GM12878 (cell line): Measurements from ENCODE around the gene MRPL38. TPM values are rescaled to one million over a fixed set of nuclear protein-coding genes. Genes with fewer than 3 reads are reported as not detected.

ENCODE experiments used
- ATAC-seq: fragments of 200-7000 bp; cut with Tn5 transposase; 3 replicates; pipeline ENCODE4 v1.9.1; 2020; ENCODE audit warnings: mild to moderate bottlenecking, moderate library complexity
- BruUV-seq: library from RNA; stranded (reverse); fragments of 400-500 nt; replicated peaks from 2 replicates; lab custom pipeline; 2021; lab: Mats Ljungman, UMichigan
- CTCF ChIA-PET: fragments of 300-600 bp; sonication (Branson Sonifier 250); formaldehyde crosslinking; extraction: SDS; loops from one replicate; lab custom pipeline; 2021; ENCODE audit warnings: inconsistent platforms; lab: Yijun Ruan, JAX
- POLR2A ChIA-PET: fragments of 350-600 bp; formaldehyde crosslinking; extraction: SDS; loops from one replicate; lab custom pipeline; 2021; ENCODE audit warnings: inconsistent platforms; lab: Charles Lee
- RAD21 ChIA-PET: fragments of 300-600 bp; sonication (Branson Sonifier 250); formaldehyde crosslinking; loops from one replicate; lab custom pipeline; 2023; ENCODE audit warnings: antibody characterized with exemption; ENCODE audit not compliant: unreplicated experiment; lab: Charles Lee
- SMC1A ChIA-PET: fragments of 300-600 bp; sonication (Branson Sonifier 250); formaldehyde crosslinking; loops from one replicate; lab custom pipeline; 2023; ENCODE audit not compliant: unreplicated experiment, uncharacterized antibody; lab: Charles Lee
- DNase-seq: peaks from one replicate; pipeline ENCODE4 v3.0.0-alpha.2; 2011; ENCODE audit warnings: low read depth, low spot score
- FAIRE-seq: peaks from 3 replicates; lab custom pipeline; 2011; peaks lifted over from hg19 to GRCh38; lab: Jason Lieb, UNC
- H2AFZ ChIP-seq: 2 replicates; pipeline ENCODE4 v1.6.0; 2011; ENCODE audit warnings: low read depth, low read length, control low read depth; ENCODE audit not compliant: control insufficient read depth
- H3K27ac ChIP-seq: 2 replicates; pipeline ENCODE4 v1.5.1; 2011; ENCODE audit warnings: control low read depth; ENCODE audit not compliant: control insufficient read depth, insufficient read depth
- H3K27me3 ChIP-seq, 2 experiments: replicated peaks in 1 of 2; 2 replicates each; pipeline versions ENCODE4 v1.6.0 to v1.6.1; 2011; ENCODE audit warnings: low read length in 1 of 2; ENCODE audit not compliant: control insufficient read depth in 2 of 2, insufficient read depth in 2 of 2
- H3K36me3 ChIP-seq, 2 experiments: 2 replicates each; pipeline ENCODE4 v1.5.1; 2011; ENCODE audit warnings: low read length in 1 of 2; ENCODE audit not compliant: control insufficient read depth in 2 of 2, insufficient read depth in 2 of 2
- H3K4me1 ChIP-seq: 2 replicates; pipeline ENCODE4 v1.6.1; 2011; ENCODE audit warnings: mild to moderate bottlenecking, low read length, moderate library complexity, mixed read lengths; ENCODE audit not compliant: control insufficient read depth, insufficient read depth
- H3K4me2 ChIP-seq: 2 replicates; pipeline ENCODE4 v1.6.0; 2011; ENCODE audit warnings: control low read depth; ENCODE audit not compliant: control insufficient read depth, insufficient read depth
- H3K4me3 ChIP-seq: fragments of 200-600 bp; sonication (generic); 2 replicates; pipeline ENCODE4 v1.5.1; 2016
- H3K79me2 ChIP-seq: 2 replicates; pipeline ENCODE4 v1.6.0; 2011; ENCODE audit warnings: low read length; ENCODE audit not compliant: control insufficient read depth, insufficient read depth
- H3K9ac ChIP-seq: 2 replicates; pipeline ENCODE4 v1.8.0; 2011; ENCODE audit warnings: low read length, control low read depth, mixed read lengths; ENCODE audit not compliant: control insufficient read depth, insufficient read depth
- H3K9me3 ChIP-seq: replicated peaks from 3 replicates; pipeline ENCODE4 v1.5.1; 2011; ENCODE audit warnings: mild to moderate bottlenecking, low read length; ENCODE audit not compliant: control insufficient read depth, insufficient read depth
- H4K20me1 ChIP-seq: 2 replicates; pipeline ENCODE4 v1.6.0; 2011; ENCODE audit not compliant: control insufficient read depth, insufficient read depth
- ATF2 ChIP-seq: IDR thresholded peaks from 2 replicates; pipeline ENCODE4 v1.6.1; 2012; ENCODE audit warnings: low read length, inconsistent platforms
- SMC3 ChIP-seq: IDR thresholded peaks from 2 replicates; pipeline ENCODE4 v1.6.1; 2011; ENCODE audit warnings: low read length, improper control_type of control experiment, borderline replicate concordance
- TCF7 ChIP-seq: IDR thresholded peaks from 2 replicates; pipeline ENCODE4 v1.6.1; 2014; ENCODE audit warnings: antibody characterized with exemption, borderline replicate concordance
- ZBTB33 ChIP-seq: fragments of 450-650 bp; IDR thresholded peaks from 2 replicates; pipeline ENCODE4 v1.6.1; 2017; ENCODE audit warnings: mild to moderate bottlenecking
- WGBS: methylation state at CpG from one replicate; pipeline ENCODE4 v1.1.6; 2016; ENCODE audit warnings: low lambda C conversion rate; ENCODE audit not compliant: insufficient replicate concordance, insufficient coverage; ENCODE audit errors: missing lambda C conversion rate; 5-methylcytosine and 5-hydroxymethylcytosine counted together
- in situ Hi-C: fragments of 300-500 bp; cut with MboI; formaldehyde crosslinking; loops from 9 replicates; pipeline ENCODE4 v1.14.3; 2018; ENCODE audit warnings: mixed read lengths
- intact Hi-C: fragments of 100-400 bp; cut with micrococcal nuclease; formaldehyde crosslinking; loops from one replicate; pipeline ENCODE4 v1.14.2; 2022; ENCODE audit not compliant: unreplicated experiment
- polyA plus RNA-seq, 11 experiments: library from polyadenylated mRNA; depleted of rRNA in 4 of 11; unstranded in 6 of 11; stranded (reverse) in 5 of 11; fragments of >200 nt; fragmentation: Nextera tagmentation in 4 of 11; fragmentation: Illumina TruSeq in 1 of 11; extraction: Ambion mirVana in 4 of 11; extraction: Trizol in 1 of 11; gene quantifications; 1 replicate in 1 of 11; 2 replicates in 10 of 11; pipeline versions ENCODE4 v1.2.1 to v1.2.3, GENCODE V29; 2011 to 2016; ENCODE audit warnings: inconsistent platforms in 2 of 11, missing spikeins in 2 of 11, low read depth in 1 of 11
- total RNA-seq, 4 experiments: library from RNA; depleted of rRNA in 3 of 4; stranded (reverse); fragments of >200 nt in 3 of 4; fragmentation: Illumina TruSeq in 1 of 4; extraction: Trizol in 1 of 4; gene quantifications; 2 replicates each; pipeline versions ENCODE4 v1.2.1 to v1.2.3, GENCODE V29; 2013 to 2021

Gene MRPL38
- total and polyA plus RNA-seq, 10 of the 15 experiments (the other 5 are each of a cell fraction or from before 2014, with no cell fraction given) = 6.6 to 205 (median 53.1) TPM

- no peaks in the 10 kb centered on the region for H3K9me3 ChIP-seq
- TF ChIP-seq ATF2 = no peak
- TF ChIP-seq TCF7 = no peak
- no peak for TF ChIP-seq ZBTB33
- TF ChIP-seq SMC3 = no peak
- ChIA-PET RAD21 (no interaction called here), CTCF (interaction anchor here (1.1 to 2.2 kb wide), 2 partner anchors 11 to 30 kb away, joined by 3 to 4 read pairs; no protein-coding TSS in a partner anchor), SMC1A (interaction anchor here (1.4 kb wide), 1 partner anchor 42 kb away, joined by 3 read pairs; no protein-coding TSS in a partner anchor), POLR2A (no interaction called here)
- H3K36me3 ChIP-seq = peaks cover 0 to 4% of the 10 kb centered on the region in 2 experiments; a peak in 3 of 4 replicates
- H3K9ac ChIP-seq = no peak overlapping the region
- H4K20me1 ChIP-seq = no peaks in the 10 kb centered on the region
- no peak overlapping the region for H2AFZ ChIP-seq
- ATAC-seq (no peak), FAIRE-seq (no peak), DNase-seq (no peak)
- H3K4me2 ChIP-seq = no peak overlapping the region
- 97% methylated on average over 31 of the region's 31 CpGs for WGBS
- no peaks in the 10 kb centered on the region for H3K27me3 ChIP-seq
- intact Hi-C loops (no loop called here), in situ Hi-C loops (no loop called here)
- H3K4me1 ChIP-seq = peaks cover 6% of the 10 kb centered on the region
- no peak overlapping the region for H3K4me3 ChIP-seq
- H3K27ac ChIP-seq = no peak overlapping the region
- no TSS peak for BruUV-seq
- H3K79me2 ChIP-seq = peaks cover 13% of the 10 kb centered on the region
Observed at GRCh38 chr17:75891022-75891604, 13.6 kb downstream of the MRPL38 start.
